Activated naive CD8-positive, alpha-beta T cell treated with anti-CD3 and anti-CD28 coated beads for 36 hours (primary cell): ENCODE results near the gene F3. TPM values are rescaled to one million over a fixed set of nuclear protein-coding genes. Genes with fewer than 3 reads are reported as not detected.

ENCODE experiments used
- DNase-seq: peaks from one replicate; pipeline ENCODE4 v3.0.0; 2021
- H3K27ac Mint-ChIP-seq: one replicate; pipeline ENCODE4 v1.8.0; 2022; ENCODE audit warnings: mild to moderate bottlenecking, moderate library complexity, mixed read lengths
- H3K27me3 Mint-ChIP-seq: one replicate; pipeline ENCODE4 v1.8.0; 2022; ENCODE audit warnings: mild to moderate bottlenecking, mixed read lengths
- H3K36me3 Mint-ChIP-seq: one replicate; pipeline ENCODE4 v1.8.0; 2021; ENCODE audit warnings: mild to moderate bottlenecking, mixed read lengths
- H3K4me1 Mint-ChIP-seq: one replicate; pipeline ENCODE4 v1.8.0; 2021; ENCODE audit warnings: mixed read lengths
- H3K4me3 Mint-ChIP-seq: one replicate; pipeline ENCODE4 v1.8.0; 2022; ENCODE audit warnings: mild to moderate bottlenecking, moderate library complexity, mixed read lengths
- H3K9me3 Mint-ChIP-seq: one replicate; pipeline ENCODE4 v1.8.0; 2022; ENCODE audit warnings: mixed read lengths
- total RNA-seq, 2 experiments: library from RNA; stranded (reverse); gene quantifications; one replicate each; pipeline ENCODE4 v1.2.3, GENCODE V29; 2021

The F3 gene
- total RNA-seq, 2 experiments from 2014 or later, result 0.14 TPM; not detected in 1

DNA sequence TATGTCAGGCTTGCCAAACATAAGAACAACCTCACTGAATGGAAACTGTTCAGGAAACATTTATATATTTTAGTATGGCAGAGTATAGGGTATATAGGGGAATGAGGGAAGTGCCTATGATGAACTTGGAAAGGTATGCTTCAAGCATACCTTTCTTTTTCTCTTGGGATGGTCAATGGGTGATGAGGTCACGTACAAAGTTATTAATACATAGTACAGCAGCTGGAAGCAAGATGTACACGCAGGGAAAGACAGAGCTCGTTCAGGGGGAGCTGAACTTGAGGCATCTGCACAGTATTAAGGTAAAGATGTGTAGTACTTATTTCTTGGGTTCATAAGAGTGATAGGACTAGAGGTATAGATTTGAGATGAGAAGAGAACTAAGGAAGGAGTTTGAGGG, 61.9 kb downstream of the F3 start:
- Mint-ChIP-seq H3K27ac (no peak overlapping the region), H3K4me3 (no peak overlapping the region), H3K4me1 (no peaks in the 10 kb centered on the region), H3K9me3 (no peaks in the 10 kb centered on the region), H3K36me3 (peaks cover 25% of the 10 kb centered on the region), H3K27me3 (no peaks in the 10 kb centered on the region)
- DNase-seq, result no peak

Other genes with a start within 250 kb of the F3 start
- 10 to 100 TPM; 33.3 to 33.7 TPM for gene ABCD3, start 123.4 kb downstream of the F3 start, total RNA-seq